Measurements from ENCODE around the gene VEPH1. TPM values are rescaled to one million over a fixed set of nuclear protein-coding genes. Genes with fewer than 3 reads are reported as not detected.

The VEPH1 gene
- total RNA-seq, 1 experiment from 2014 or later = 0.32 TPM

- H3K4me3 ChIP-seq (ENCODE audit: low read depth, low read length, poor library complexity, severe bottlenecking) = no peak overlapping the region
- peaks cover 6% of the 10 kb centered on the region for H3K27me3 ChIP-seq (replicated peaks; ENCODE audit: insufficient read depth, low read depth, low read length, poor library complexity)
- BruUV-seq (replicated peaks) = no TSS peak
- H3K9me3 ChIP-seq (ENCODE audit: low read depth, low read length, poor library complexity, severe bottlenecking) = no peaks in the 10 kb centered on the region
- CTCF ChIA-PET = no interaction called here
- no peak for TF ChIP-seq EZH2 (IDR thresholded peaks at IDR 0.05; ENCODE audit: borderline replicate concordance, low read depth, low read length, poor library complexity, severe bottlenecking)
- TF ChIP-seq, protein P1, sequence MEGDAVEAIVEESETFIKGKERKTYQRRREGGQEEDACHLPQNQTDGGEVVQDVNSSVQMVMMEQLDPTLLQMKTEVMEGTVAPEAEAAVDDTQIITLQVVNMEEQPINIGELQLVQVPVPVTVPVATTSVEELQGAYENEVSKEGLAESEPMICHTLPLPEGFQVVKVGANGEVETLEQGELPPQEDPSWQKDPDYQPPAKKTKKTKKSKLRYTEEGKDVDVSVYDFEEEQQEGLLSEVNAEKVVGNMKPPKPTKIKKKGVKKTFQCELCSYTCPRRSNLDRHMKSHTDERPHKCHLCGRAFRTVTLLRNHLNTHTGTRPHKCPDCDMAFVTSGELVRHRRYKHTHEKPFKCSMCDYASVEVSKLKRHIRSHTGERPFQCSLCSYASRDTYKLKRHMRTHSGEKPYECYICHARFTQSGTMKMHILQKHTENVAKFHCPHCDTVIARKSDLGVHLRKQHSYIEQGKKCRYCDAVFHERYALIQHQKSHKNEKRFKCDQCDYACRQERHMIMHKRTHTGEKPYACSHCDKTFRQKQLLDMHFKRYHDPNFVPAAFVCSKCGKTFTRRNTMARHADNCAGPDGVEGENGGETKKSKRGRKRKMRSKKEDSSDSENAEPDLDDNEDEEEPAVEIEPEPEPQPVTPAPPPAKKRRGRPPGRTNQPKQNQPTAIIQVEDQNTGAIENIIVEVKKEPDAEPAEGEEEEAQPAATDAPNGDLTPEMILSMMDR (conservative IDR thresholded peaks at IDR 0.05; ENCODE audit: low read depth, low read length) = no peak
- intact Hi-C loops (cut with micrococcal nuclease; ENCODE audit: unreplicated experiment) = no loop called here
- POLR2A ChIA-PET (ENCODE audit: low non-redundant PET) = no interaction called here
- DNase-seq (ENCODE audit: low spot score) = no peak
- no peaks in the 10 kb centered on the region for H3K4me1 ChIP-seq (ENCODE audit: insufficient read depth, low read length, poor library complexity, severe bottlenecking)
- no peaks in the 10 kb centered on the region for H3K36me3 ChIP-seq (ENCODE audit: insufficient read depth, low read length, poor library complexity, severe bottlenecking)
- no peak overlapping the region for H3K27ac ChIP-seq (ENCODE audit: low read depth, low read length, poor library complexity, severe bottlenecking)
These were observed 98.8 kb downstream of the VEPH1 start for GRCh38 chr3:157404381-157404780.

GRCh38 chr3:157398598-157398997, 104.6 kb downstream of the VEPH1 start:
- Histone ChIP-seq H3K9me3 (ENCODE audit: low read depth, low read length, poor library complexity, severe bottlenecking) (no peaks in the 10 kb centered on the region), H3K27ac (ENCODE audit: low read depth, low read length, poor library complexity, severe bottlenecking) (no peak overlapping the region), H3K27me3 (replicated peaks; ENCODE audit: insufficient read depth, low read depth, low read length, poor library complexity) (peaks cover 10% of the 10 kb centered on the region), H3K4me3 (ENCODE audit: low read depth, low read length, poor library complexity, severe bottlenecking) (no peak overlapping the region), H3K36me3 (ENCODE audit: insufficient read depth, low read length, poor library complexity, severe bottlenecking) (no peaks in the 10 kb centered on the region), H3K4me1 (ENCODE audit: insufficient read depth, low read length, poor library complexity, severe bottlenecking) (no peaks in the 10 kb centered on the region)
- intact Hi-C loops (cut with micrococcal nuclease; ENCODE audit: unreplicated experiment) = no loop called here
- ChIA-PET POLR2A (ENCODE audit: low non-redundant PET) (no interaction called here), CTCF (no interaction called here)
- no TSS peak for BruUV-seq (replicated peaks)
- DNase-seq (ENCODE audit: low spot score) = no peak
- TF ChIP-seq, protein P1 (conservative IDR thresholded peaks at IDR 0.05; ENCODE audit: low read depth, low read length) = no peak
- no peak for TF ChIP-seq EZH2 (IDR thresholded peaks at IDR 0.05; ENCODE audit: borderline replicate concordance, low read depth, low read length, poor library complexity, severe bottlenecking)

GRCh38 chr3:157394411-157394810, 108.8 kb downstream of the VEPH1 start:
- ChIA-PET POLR2A (ENCODE audit: low non-redundant PET) (no interaction called here), CTCF (no interaction called here)
- no peak overlapping the region for H3K4me3 ChIP-seq (ENCODE audit: low read depth, low read length, poor library complexity, severe bottlenecking)
- H3K9me3 ChIP-seq (ENCODE audit: low read depth, low read length, poor library complexity, severe bottlenecking) = no peaks in the 10 kb centered on the region
- no peak for DNase-seq (ENCODE audit: low spot score)
- no peaks in the 10 kb centered on the region for H3K36me3 ChIP-seq (ENCODE audit: insufficient read depth, low read length, poor library complexity, severe bottlenecking)
- BruUV-seq (replicated peaks) = no TSS peak
- TF ChIP-seq, protein P1 (conservative IDR thresholded peaks at IDR 0.05; ENCODE audit: low read depth, low read length) = no peak
- TF ChIP-seq EZH2 (IDR thresholded peaks at IDR 0.05; ENCODE audit: borderline replicate concordance, low read depth, low read length, poor library complexity, severe bottlenecking) = no peak
- peaks cover 4% of the 10 kb centered on the region for H3K27me3 ChIP-seq (replicated peaks; ENCODE audit: insufficient read depth, low read depth, low read length, poor library complexity)
- intact Hi-C loops (cut with micrococcal nuclease; ENCODE audit: unreplicated experiment) = no loop called here
- no peak overlapping the region for H3K27ac ChIP-seq (ENCODE audit: low read depth, low read length, poor library complexity, severe bottlenecking)
- no peaks in the 10 kb centered on the region for H3K4me1 ChIP-seq (ENCODE audit: insufficient read depth, low read length, poor library complexity, severe bottlenecking)

All from A673 (cell line).